Naive thymus-derived CD4-positive, alpha-beta T cell (primary cell): ENCODE results near the gene KDM2A. TPM values are rescaled to one million over a fixed set of nuclear protein-coding genes. Genes with fewer than 3 reads are reported as not detected.
A peak's percentile ranks its signal among the peaks of the same experiment; 100 is the strongest.

Experiments used
- ATAC-seq: fragments of 150-1000 bp; cut with Tn5 transposase; 2 replicates; pipeline ENCODE4 v1.10.0; 2021; ENCODE audit warnings: mild to moderate bottlenecking, moderate library complexity
- CTCF ChIA-PET: fragments of 350-600 bp; sonication (Branson Sonifier 250); formaldehyde crosslinking; loops from one replicate; lab custom pipeline; 2021; ENCODE audit warnings: antibody characterized with exemption; lab: Charles Lee
- POLR2A ChIA-PET: fragments of 350-600 bp; sonication (Branson Sonifier 250); formaldehyde crosslinking; loops from one replicate; lab custom pipeline; 2021; ENCODE audit warnings: antibody characterized with exemption, inconsistent platforms; lab: Charles Lee
- DNase-seq, 9 donors: peaks; one replicate each; pipeline versions ENCODE4 v3.0.0 to v3.0.0-alpha.2; 2020 to 2022; ENCODE audit warnings: mixed read lengths in 1 of 9
- H3K27ac ChIP-seq: one replicate; pipeline ENCODE4 v1.7.0; 2013; ENCODE audit warnings: mild to moderate bottlenecking, low read depth, low read length, moderate library complexity
- H3K27me3 ChIP-seq, 2 donors: one replicate each; pipeline ENCODE4 v1.7.0; 2013; ENCODE audit warnings: low read length in 2 of 2, mild to moderate bottlenecking in 2 of 2, moderate library complexity in 2 of 2; ENCODE audit not compliant: control insufficient read depth in 2 of 2, insufficient read depth in 2 of 2
- H3K36me3 ChIP-seq, 3 experiments: 1 replicate in 2 of 3; 2 replicates in 1 of 3; pipeline ENCODE4 v1.7.0; 2013; ENCODE audit warnings: low read length in 3 of 3, mild to moderate bottlenecking in 3 of 3, moderate library complexity in 1 of 3; ENCODE audit not compliant: insufficient read depth in 3 of 3, control insufficient read depth in 2 of 3
- H3K4me1 ChIP-seq, 2 donors: one replicate each; pipeline ENCODE4 v1.7.0; 2013; ENCODE audit warnings: low read length in 2 of 2, mild to moderate bottlenecking in 2 of 2, moderate library complexity in 1 of 2; ENCODE audit not compliant: control insufficient read depth in 2 of 2, insufficient read depth in 2 of 2
- H3K4me3 ChIP-seq: 2 replicates; pipeline ENCODE4 v1.7.0; 2013; ENCODE audit warnings: mild to moderate bottlenecking, low read length
- H3K9me3 ChIP-seq, 3 experiments: 1 replicate in 2 of 3; 2 replicates in 1 of 3; pipeline ENCODE4 v1.7.0; 2013; ENCODE audit warnings: low read length in 3 of 3; ENCODE audit not compliant: control insufficient read depth in 2 of 3
- H3K27ac Mint-ChIP-seq, 9 donors: one replicate each; pipeline ENCODE4 v1.8.0; 2020 to 2022; ENCODE audit warnings: mixed read lengths in 9 of 9, mild to moderate bottlenecking in 8 of 9, moderate library complexity in 5 of 9, inconsistent platforms in 2 of 9
- H3K27me3 Mint-ChIP-seq, 5 donors: one replicate each; pipeline ENCODE4 v1.8.0; 2021 to 2022; ENCODE audit warnings: mixed read lengths in 5 of 5, mild to moderate bottlenecking in 1 of 5
- H3K36me3 Mint-ChIP-seq, 5 donors: one replicate each; pipeline ENCODE4 v1.8.0; 2020 to 2022; ENCODE audit warnings: mixed read lengths in 5 of 5, mild to moderate bottlenecking in 3 of 5, inconsistent platforms in 1 of 5
- H3K4me1 Mint-ChIP-seq, 7 donors: one replicate each; pipeline ENCODE4 v1.8.0; 2020 to 2022; ENCODE audit warnings: mixed read lengths in 7 of 7, mild to moderate bottlenecking in 3 of 7, inconsistent platforms in 1 of 7
- H3K4me3 Mint-ChIP-seq, 10 donors: one replicate each; pipeline ENCODE4 v1.8.0; 2020 to 2022; ENCODE audit warnings: mild to moderate bottlenecking in 10 of 10, mixed read lengths in 10 of 10, moderate library complexity in 6 of 10, inconsistent platforms in 2 of 10
- H3K9me3 Mint-ChIP-seq, 11 donors: one replicate each; pipeline ENCODE4 v1.8.0; 2020 to 2022; ENCODE audit warnings: mixed read lengths in 11 of 11, mild to moderate bottlenecking in 4 of 11, inconsistent platforms in 1 of 11, moderate library complexity in 1 of 11
- intact Hi-C, 2 donors: fragments of 100-400 bp; cut with micrococcal nuclease; formaldehyde crosslinking; loops; one replicate each; pipeline ENCODE4 v1.15.1; 2023
- polyA plus RNA-seq, 2 donors: library from polyadenylated mRNA; unstranded; fragments of 300-500 nt; fragmentation: Illumina TruSeq; gene quantifications; one replicate each; pipeline ENCODE4 v1.2.3, GENCODE V29; 2021
- total RNA-seq, 6 experiments: library from RNA in 5 of 6; stranded (reverse) in 5 of 6; gene quantifications; 1 replicate in 5 of 6; 2 replicates in 1 of 6; pipeline ENCODE4 v1.2.3 and lab custom pipeline; 2021 to 2026

The KDM2A gene
- total and polyA plus RNA-seq, 7 experiments from 2014 or later = 8.7 to 298 (median 223) TPM

GRCh38 chr11:67243051-67243450 lies 124.0 kb downstream of the KDM2A start:
- peaks cover 0 to 10% (median 0%) of the 10 kb centered on the region in 11 donors for H3K9me3 Mint-ChIP-seq
- Histone ChIP-seq H3K4me1 (peaks cover 24 to 41% of the 10 kb centered on the region in 2 donors), H3K27ac (peak overlapping the region; percentile 97), H3K9me3 (no peaks in the 10 kb centered on the region), H3K4me3 (no peak overlapping the region), H3K36me3 (peaks cover 40 to 59% (median 42%) of the 10 kb centered on the region in 3 experiments), H3K27me3 (no peaks in the 10 kb centered on the region)
- no peak for ATAC-seq
- no peak for DNase-seq
- H3K4me1 Mint-ChIP-seq = peaks cover 49 to 78% (median 64%) of the 10 kb centered on the region in 7 donors
- H3K27ac Mint-ChIP-seq = peak overlapping the region; percentile 73 to 100 (median 99)
- peak overlapping the region; percentile 93 to 100 (median 98) for H3K4me3 Mint-ChIP-seq
- peaks cover 21 to 57% (median 48%) of the 10 kb centered on the region in 5 donors for H3K36me3 Mint-ChIP-seq
- ChIA-PET CTCF (interaction anchor here (1.4 kb wide), 1 partner anchor 10 kb away, joined by 3 read pairs; no protein-coding TSS in a partner anchor), POLR2A (interaction anchor here (0.7 to 1.4 kb wide), 4 partner anchors 10 to 155 kb away, joined by 3 read pairs; no protein-coding TSS in a partner anchor)
- H3K27me3 Mint-ChIP-seq = no peaks in the 10 kb centered on the region
- intact Hi-C loops = loop anchor here (5.0 kb wide), 3 partner anchors 141 to 264 kb away; partner anchors contain the start of genes CDK2AP2 (in 1 of the 2) and PITPNM1 (in 1 of the 2)

GRCh38 chr11:67245046-67245445 lies 126.0 kb downstream of the KDM2A start:
- Mint-ChIP-seq H3K4me3 (no peak overlapping the region), H3K27me3 (no peaks in the 10 kb centered on the region), H3K9me3 (peaks cover 0 to 6% (median 0%) of the 10 kb centered on the region in 11 donors), H3K27ac (peak overlapping the region in 8 of 9 donors; percentile 5 to 80 (median 64)), H3K36me3 (peaks cover 29 to 74% (median 66%) of the 10 kb centered on the region in 5 donors), H3K4me1 (peaks cover 41 to 72% (median 57%) of the 10 kb centered on the region in 7 donors)
- ChIA-PET CTCF (interaction anchor here (0.7 kb wide), 2 partner anchors 12 to 46 kb away, joined by 4 to 5 read pairs; no protein-coding TSS in a partner anchor), POLR2A (no interaction called here)
- Histone ChIP-seq H3K4me1 (peaks cover 15 to 30% of the 10 kb centered on the region in 2 donors), H3K9me3 (no peaks in the 10 kb centered on the region), H3K27ac (no peak overlapping the region), H3K27me3 (no peaks in the 10 kb centered on the region), H3K36me3 (peaks cover 46 to 77% (median 62%) of the 10 kb centered on the region in 3 experiments), H3K4me3 (no peak overlapping the region)
- no peak for DNase-seq
- ATAC-seq = no peak
- intact Hi-C loops = no loop called here

- H3K27ac Mint-ChIP-seq = peak overlapping the region in 6 of 9 donors; percentile 5 to 62 (median 30)
- no peaks in the 10 kb centered on the region for H3K27me3 Mint-ChIP-seq
- ATAC-seq (no peak), DNase-seq (no peak)
- peak overlapping the region; percentile 17 for H3K27ac ChIP-seq
- ChIA-PET CTCF (no interaction called here), POLR2A (interaction anchor here (0.6 to 1.4 kb wide), 4 partner anchors 8 to 126 kb away, joined by 3 to 7 read pairs (median 3); partner anchors contain the start of gene CLCF1)
- no peaks in the 10 kb centered on the region for H3K27me3 ChIP-seq
- no peak overlapping the region for H3K4me3 ChIP-seq
- peaks cover 52 to 98% (median 76%) of the 10 kb centered on the region in 3 experiments for H3K36me3 ChIP-seq
- no peak overlapping the region for H3K4me3 Mint-ChIP-seq
- peaks cover 29 to 64% (median 46%) of the 10 kb centered on the region in 5 donors for H3K36me3 Mint-ChIP-seq
- H3K9me3 ChIP-seq = no peaks in the 10 kb centered on the region
- intact Hi-C loops = no loop called here
- H3K4me1 ChIP-seq = peaks cover 4 to 26% of the 10 kb centered on the region in 2 donors
- no peaks in the 10 kb centered on the region for H3K9me3 Mint-ChIP-seq
- H3K4me1 Mint-ChIP-seq = peaks cover 33 to 68% (median 62%) of the 10 kb centered on the region in 7 donors
Observed at GRCh38 chr11:67247946-67248550, 129.0 kb downstream of the KDM2A start.

- intact Hi-C loops = no loop called here
- peak overlapping the region; percentile 27 for H3K27ac ChIP-seq
Observed at GRCh38 chr11:67248653-67249052, 129.6 kb downstream of the KDM2A start.

GRCh38 chr11:67250059-67251043 lies 131.3 kb downstream of the KDM2A start:
- H3K9me3 ChIP-seq = no peaks in the 10 kb centered on the region
- no peaks in the 10 kb centered on the region for H3K27me3 ChIP-seq
- Mint-ChIP-seq H3K27ac (peak overlapping the region in 7 of 9 donors; percentile 33 to 72 (median 65)), H3K27me3 (no peaks in the 10 kb centered on the region), H3K36me3 (peaks cover 31 to 68% (median 48%) of the 10 kb centered on the region in 5 donors), H3K9me3 (no peaks in the 10 kb centered on the region), H3K4me1 (peaks cover 22 to 67% (median 54%) of the 10 kb centered on the region in 7 donors), H3K4me3 (peak overlapping the region in 1 of 10 donors; percentile 42)
- peaks cover 4 to 21% of the 10 kb centered on the region in 2 donors for H3K4me1 ChIP-seq
- ChIA-PET CTCF (interaction anchor here (1.2 to 4.0 kb wide), 2 partner anchors 12 to 132 kb away, joined by 4 to 19 read pairs; no protein-coding TSS in a partner anchor), POLR2A (interaction anchor here (0.6 to 5.1 kb wide), 6 partner anchors 10 to 639 kb away, joined by 3 to 40 read pairs (median 4); partner anchors contain the start of gene RBM4)
- ATAC-seq = no peak
- no peak overlapping the region for H3K4me3 ChIP-seq
- no peak for DNase-seq
- no peak overlapping the region for H3K27ac ChIP-seq
- intact Hi-C loops = no loop called here
- peaks cover 49 to 98% (median 81%) of the 10 kb centered on the region in 3 experiments for H3K36me3 ChIP-seq

More at GRCh38 chr11:67248653-67249052, 129.6 kb downstream of the KDM2A start:
- H3K4me1 ChIP-seq = peaks cover 4 to 26% of the 10 kb centered on the region in 2 donors
- H3K27ac Mint-ChIP-seq = peak overlapping the region in 5 of 9 donors; percentile 39 to 62 (median 49)
- ChIA-PET POLR2A (interaction anchor here (0.6 to 1.6 kb wide), 4 partner anchors 9 to 125 kb away, joined by 3 to 7 read pairs (median 4); partner anchors contain the start of gene CLCF1), CTCF (no interaction called here)
- peaks cover 54 to 98% (median 78%) of the 10 kb centered on the region in 3 experiments for H3K36me3 ChIP-seq
- H3K4me1 Mint-ChIP-seq = peaks cover 32 to 68% (median 62%) of the 10 kb centered on the region in 7 donors
- no peak overlapping the region for H3K4me3 Mint-ChIP-seq
- DNase-seq (no peak), ATAC-seq (no peak)
- H3K9me3 ChIP-seq = no peaks in the 10 kb centered on the region
- H3K36me3 Mint-ChIP-seq = peaks cover 32 to 64% (median 48%) of the 10 kb centered on the region in 5 donors
- no peak overlapping the region for H3K4me3 ChIP-seq
- no peaks in the 10 kb centered on the region for H3K9me3 Mint-ChIP-seq
- H3K27me3 ChIP-seq = no peaks in the 10 kb centered on the region
- H3K27me3 Mint-ChIP-seq = no peaks in the 10 kb centered on the region
